H1 (cell line): ENCODE results near the gene PAX5. TPM values are rescaled to one million over a fixed set of nuclear protein-coding genes. Genes with fewer than 3 reads are reported as not detected.

ENCODE experiments used
- CTCF ChIA-PET: fragments of 300-600 bp; sonication (Branson Sonifier 250); formaldehyde crosslinking; loops from one replicate; lab custom pipeline; 2021; ENCODE audit not compliant: partially characterized antibody; lab: Charles Lee
- POLR2A ChIA-PET: fragments of 300-600 bp; sonication (Branson Sonifier 250); formaldehyde crosslinking; loops from one replicate; lab custom pipeline; 2021; ENCODE audit warnings: inconsistent platforms; ENCODE audit not compliant: partially characterized antibody; lab: Charles Lee
- DNase-seq, 2 experiments: peaks; one replicate each; pipeline versions ENCODE4 v3.0.0 to v3.0.0-alpha.2; 2010 to 2022; ENCODE audit warnings: low spot score in 2 of 2, low read depth in 1 of 2, mixed read lengths in 1 of 2
- FAIRE-seq: peaks from 2 replicates; lab custom pipeline; 2011; peaks lifted over from hg19 to GRCh38; lab: Jason Lieb, UNC
- H2AFZ ChIP-seq: 2 replicates; pipeline ENCODE4 v1.8.1; 2012; ENCODE audit warnings: low read length, inconsistent platforms
- H2AK5ac ChIP-seq: 2 replicates; pipeline ENCODE4 v1.6.1; 2013; ENCODE audit warnings: low read depth, low read length
- H2BK120ac ChIP-seq: replicated peaks from 2 replicates; pipeline ENCODE3; 2013; ENCODE audit warnings: low read depth, low read length, inconsistent platforms
- H2BK12ac ChIP-seq: 2 replicates; pipeline ENCODE4 v1.6.1; 2013; ENCODE audit warnings: low read depth, low read length
- H2BK15ac ChIP-seq: 2 replicates; pipeline ENCODE4 v1.6.1; 2013; ENCODE audit warnings: low read length
- H2BK20ac ChIP-seq: 2 replicates; pipeline ENCODE4 v1.6.1; 2013; ENCODE audit warnings: low read length
- H2BK5ac ChIP-seq: 2 replicates; pipeline ENCODE4 v1.6.1; 2013; ENCODE audit warnings: low read depth, low read length
- H3K14ac ChIP-seq: 2 replicates; pipeline ENCODE4 v1.6.1; 2013; ENCODE audit warnings: inconsistent platforms; ENCODE audit not compliant: insufficient read length
- H3K18ac ChIP-seq: 2 replicates; pipeline ENCODE4 v1.6.1; 2013; ENCODE audit warnings: low read length; ENCODE audit errors: extremely low read depth
- H3K23ac ChIP-seq: 2 replicates; pipeline ENCODE4 v1.6.1; 2013; ENCODE audit warnings: inconsistent platforms; ENCODE audit not compliant: insufficient read length
- H3K23me2 ChIP-seq: 2 replicates; pipeline ENCODE4 v1.6.1; 2013; ENCODE audit warnings: low read depth, low read length
- H3K27ac ChIP-seq: 2 replicates; pipeline ENCODE4 v1.6.1; 2011; ENCODE audit warnings: low read depth, low read length, inconsistent platforms
- H3K27me3 ChIP-seq, 4 experiments: replicated peaks in 1 of 4; 1 replicate in 1 of 4; 2 replicates in 3 of 4; pipeline versions ENCODE4 v1.6.1 to v1.8.1; 2011 to 2013; ENCODE audit warnings: low read length in 3 of 4, mild to moderate bottlenecking in 3 of 4, inconsistent platforms in 2 of 4, mixed read lengths in 2 of 4, moderate library complexity in 1 of 4; ENCODE audit not compliant: control insufficient read depth in 3 of 4, insufficient read depth in 3 of 4; ENCODE audit errors: extremely low read depth in 1 of 4
- H3K36me3 ChIP-seq, 4 experiments: 2 replicates each; pipeline versions ENCODE4 v1.6.1 to v1.8.1; 2011 to 2013; ENCODE audit warnings: mild to moderate bottlenecking in 4 of 4, low read length in 3 of 4, moderate library complexity in 2 of 4, control low read depth in 1 of 4, inconsistent platforms in 1 of 4; ENCODE audit not compliant: insufficient read depth in 4 of 4, control insufficient read depth in 2 of 4
- H3K4ac ChIP-seq: replicated peaks from 2 replicates; pipeline ENCODE3; 2013; ENCODE audit warnings: low read length, low read depth, mixed read lengths, inconsistent platforms; ENCODE audit not compliant: insufficient read length
- H3K4me1 ChIP-seq, 4 experiments: replicated peaks in 1 of 4; 1 replicate in 1 of 4; 2 replicates in 3 of 4; pipeline versions ENCODE4 v1.6.1 to v1.8.1; 2011 to 2013; ENCODE audit warnings: low read length in 3 of 4, inconsistent platforms in 2 of 4, mixed read lengths in 1 of 4; ENCODE audit not compliant: insufficient read depth in 4 of 4, control insufficient read depth in 3 of 4
- H3K4me2 ChIP-seq, 2 experiments: 2 replicates each; pipeline versions ENCODE4 v1.6.1 to v1.8.1; 2011 to 2013; ENCODE audit warnings: low read depth in 2 of 2, low read length in 2 of 2, control low read depth in 1 of 2, inconsistent platforms in 1 of 2, mild to moderate bottlenecking in 1 of 2; ENCODE audit not compliant: insufficient read depth in 1 of 2
- H3K4me3 ChIP-seq, 4 experiments: fragments of 200-600, 300-600 bp in 1 of 4; sonication (generic), shearing (Covaris generic), sonication (Bioruptor Twin) in 1 of 4; 2 replicates each; pipeline versions ENCODE4 v1.5.1 to v1.8.1; 2011 to 2016; ENCODE audit warnings: low read length in 4 of 4, low read depth in 3 of 4, control low read depth in 2 of 4, inconsistent platforms in 2 of 4, mild to moderate bottlenecking in 2 of 4, mixed read lengths in 1 of 4, moderate library complexity in 1 of 4; ENCODE audit not compliant: insufficient read depth in 2 of 4; ENCODE audit errors: extremely low read depth in 1 of 4
- H3K56ac ChIP-seq: replicated peaks from 2 replicates; pipeline ENCODE3; 2013; ENCODE audit warnings: low read depth, mild to moderate bottlenecking, mixed read lengths, low read length, inconsistent platforms; ENCODE audit not compliant: insufficient read length
- H3K79me1 ChIP-seq: 2 replicates; pipeline ENCODE4 v1.6.1; 2013; ENCODE audit warnings: low read depth, low read length, control low read depth
- H3K79me2 ChIP-seq, 2 experiments: 2 replicates each; pipeline versions ENCODE4 v1.6.1 to v1.8.1; 2012 to 2013; ENCODE audit warnings: low read length in 2 of 2, mild to moderate bottlenecking in 2 of 2, inconsistent platforms in 1 of 2; ENCODE audit not compliant: insufficient read depth in 2 of 2, control insufficient read depth in 1 of 2
- H3K9ac ChIP-seq, 4 experiments: replicated peaks in 1 of 4; 1 replicate in 1 of 4; 2 replicates in 3 of 4; pipeline versions ENCODE4 v1.6.1 to v1.8.1; 2011 to 2013; ENCODE audit warnings: low read depth in 3 of 4, low read length in 3 of 4, control low read depth in 2 of 4, mild to moderate bottlenecking in 2 of 4, moderate library complexity in 2 of 4, inconsistent platforms in 1 of 4; ENCODE audit errors: extremely low read depth in 1 of 4
- H3K9me3 ChIP-seq, 2 experiments: 2 replicates each; pipeline versions ENCODE4 v1.6.1 to v1.8.1; 2012 to 2013; ENCODE audit warnings: mild to moderate bottlenecking in 2 of 2, moderate library complexity in 2 of 2, control low read depth in 1 of 2, inconsistent platforms in 1 of 2, low read depth in 1 of 2, low read length in 1 of 2, mixed read lengths in 1 of 2; ENCODE audit not compliant: insufficient read depth in 2 of 2
- H4K20me1 ChIP-seq, 2 experiments: replicated peaks in 1 of 2; 2 replicates each; pipeline versions ENCODE3 to v1.8.1; 2011 to 2013; ENCODE audit warnings: inconsistent platforms in 2 of 2, low read length in 2 of 2, mild to moderate bottlenecking in 1 of 2; ENCODE audit not compliant: insufficient read depth in 2 of 2, control insufficient read depth in 1 of 2
- H4K5ac ChIP-seq: 2 replicates; pipeline ENCODE4 v1.6.1; 2013; ENCODE audit warnings: low read length, low read depth, mixed read lengths, inconsistent platforms; ENCODE audit not compliant: insufficient read length
- H4K8ac ChIP-seq: 2 replicates; pipeline ENCODE4 v1.8.0; 2013; ENCODE audit warnings: mild to moderate bottlenecking, moderate library complexity, low read length, inconsistent platforms; ENCODE audit not compliant: insufficient read depth; ENCODE audit errors: extremely low read depth
- H4K91ac ChIP-seq: replicated peaks from 2 replicates; pipeline ENCODE3; 2013; ENCODE audit warnings: low read length, mixed read lengths, inconsistent platforms; ENCODE audit not compliant: insufficient read length
- ASH2L ChIP-seq: fragments of 200-600, 300-600 bp; sonication (generic); IDR thresholded peaks from one replicate; pipeline ENCODE4 v1.7.1; 2017; ENCODE audit warnings: low read length
- BACH1 ChIP-seq: IDR thresholded peaks from 2 replicates; pipeline ENCODE4 v1.6.1; 2012; ENCODE audit warnings: low read length, improper control_type of control experiment
- CBX5 ChIP-seq: fragments of 300-800, 300-1000 bp; sonication (generic); IDR thresholded peaks from 2 replicates; pipeline ENCODE4 v1.7.1; 2016; ENCODE audit warnings: antibody characterized with exemption, low read length, low read depth
- CHD1 ChIP-seq: IDR thresholded peaks from 2 replicates; pipeline ENCODE4 v1.6.1; 2012; ENCODE audit warnings: low read depth, low read length, improper control_type of control experiment
- EP300 ChIP-seq, 2 experiments: IDR thresholded peaks; 1 replicate in 1 of 2; 2 replicates in 1 of 2; pipeline ENCODE4 v1.6.1; 2011 to 2012; ENCODE audit warnings: low read depth in 2 of 2, low read length in 2 of 2, mild to moderate bottlenecking in 2 of 2, borderline replicate concordance in 1 of 2, inconsistent platforms in 1 of 2, moderate library complexity in 1 of 2
- HDAC6 ChIP-seq: IDR thresholded peaks from one replicate; pipeline ENCODE4 v1.7.1; 2012; ENCODE audit warnings: low read depth, mild to moderate bottlenecking, inconsistent platforms, low read length, moderate library complexity
- KDM1A ChIP-seq: fragments of 200-600, 300-600 bp; sonication (generic); IDR thresholded peaks from 2 replicates; pipeline ENCODE4 v1.7.1; 2016; ENCODE audit warnings: mild to moderate bottlenecking, low read length, borderline replicate concordance
- MAFK ChIP-seq: IDR thresholded peaks from 2 replicates; pipeline ENCODE4 v1.6.1; 2012; ENCODE audit warnings: low read depth, mild to moderate bottlenecking, improper control_type of control experiment, low read length
- POLR2A ChIP-seq, 2 experiments: IDR thresholded peaks; 1 replicate in 1 of 2; 2 replicates in 1 of 2; pipeline ENCODE4 v1.6.1; 2011; ENCODE audit warnings: low read depth in 2 of 2, low read length in 2 of 2, mild to moderate bottlenecking in 2 of 2; ENCODE audit errors: control extremely low read depth in 1 of 2
- POU5F1 ChIP-seq: IDR thresholded peaks from 2 replicates; pipeline ENCODE4 v1.6.1; 2011; ENCODE audit warnings: low read depth, mild to moderate bottlenecking, low read length, moderate library complexity
- SIX5 ChIP-seq: IDR thresholded peaks from 2 replicates; pipeline ENCODE4 v1.6.1; 2011; ENCODE audit warnings: mild to moderate bottlenecking, low read depth, low read length
- SP4 ChIP-seq: IDR thresholded peaks from 2 replicates; pipeline ENCODE4 v1.6.1; 2012; ENCODE audit warnings: low read length, inconsistent platforms
- TAF1 ChIP-seq: IDR thresholded peaks from 2 replicates; pipeline ENCODE4 v1.6.1; 2011; ENCODE audit warnings: mild to moderate bottlenecking, low read depth, low read length
- YY1 ChIP-seq: IDR thresholded peaks from 2 replicates; pipeline ENCODE4 v1.6.1; 2011; ENCODE audit warnings: low read depth, mild to moderate bottlenecking, low read length
- WGBS, 2 experiments: shearing (Covaris generic) in 1 of 2; methylation state at CpG; one replicate each; pipeline versions ENCODE4 v1.1.6 to v1.1.7; 2013 to 2015; ENCODE audit warnings: low lambda C conversion rate in 2 of 2, mixed read lengths in 2 of 2, inconsistent platforms in 1 of 2, low coverage in 1 of 2, missing lambda C conversion rate in 1 of 2; ENCODE audit not compliant: insufficient replicate concordance in 2 of 2, insufficient coverage in 1 of 2, insufficient read length in 1 of 2; ENCODE audit errors: extremely low coverage in 1 of 2, missing lambda C conversion rate in 1 of 2; 5-methylcytosine and 5-hydroxymethylcytosine counted together
- polyA plus RNA-seq, 7 experiments: library from polyadenylated mRNA; depleted of rRNA in 3 of 7; stranded (reverse) in 5 of 7; unstranded in 2 of 7; fragments of >200 nt in 5 of 7; fragments of 200-250 nt in 2 of 7; gene quantifications; 1 replicate in 5 of 7; 2 replicates in 1 of 7; 4 replicates in 1 of 7; pipeline versions ENCODE4 v1.2.1 to v1.2.3, GENCODE V29; 2011 to 2013; ENCODE audit warnings: missing spikeins in 2 of 7, mixed read lengths in 2 of 7
- total RNA-seq: library from RNA; stranded (reverse); fragmentation: NEBNext Ultra II Directional; extraction: Animal tissue kit (Norgen Biotek cat#: 25700); gene quantifications from 2 replicates; pipeline ENCODE4 v1.2.1, GENCODE V29; 2021
- TF ChIP-seq, protein P1 (sequence below): IDR thresholded peaks from 2 replicates; pipeline ENCODE4 v1.6.1; 2011; ENCODE audit warnings: low read depth, mild to moderate bottlenecking, low read length; ENCODE audit not compliant: insufficient read depth

Gene PAX5
- total and polyA plus RNA-seq, 2 of the 8 experiments (the other 6 are each of a cell fraction or from before 2014, with no cell fraction given) = 0.29 to 0.43 TPM

DNA sequence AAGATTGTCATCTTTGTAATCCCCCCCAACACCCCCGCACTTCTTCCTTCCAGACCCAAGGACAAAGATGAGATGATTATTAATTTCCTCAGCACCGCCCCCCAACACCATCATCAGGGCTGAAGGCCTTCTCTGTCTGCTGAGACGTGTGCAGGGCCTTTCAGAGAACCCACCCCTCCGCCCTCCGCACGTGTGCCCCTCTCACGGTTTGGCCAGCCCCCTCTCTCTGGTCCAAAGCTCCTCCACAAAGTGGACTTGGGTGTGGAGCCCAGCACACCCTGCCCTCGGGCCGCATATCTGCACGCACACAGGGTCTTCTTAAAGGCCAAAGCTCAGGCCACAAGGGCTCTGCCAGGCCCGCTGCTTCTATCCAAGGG, 32.0 kb downstream of the PAX5 start:
- Histone ChIP-seq H3K79me1 (no peaks in the 10 kb centered on the region), H3K27me3 (peaks cover 15 to 50% (median 49%) of the 10 kb centered on the region in 4 experiments), H4K20me1 (no peaks in the 10 kb centered on the region), H3K18ac (no peak overlapping the region; the same call in 1 of the 2 replicates), H3K4ac (no peak overlapping the region), H2BK120ac (no peak overlapping the region), H3K4me2 (peak overlapping the region; percentile 72 to 80), H3K14ac (no peak overlapping the region), H3K23me2 (peaks cover 6% of the 10 kb centered on the region; the same call in 1 of the 2 replicates), H2BK15ac (no peak overlapping the region), H3K56ac (no peak overlapping the region), H2BK20ac (no peak overlapping the region), H2AK5ac (no peak overlapping the region), H3K9me3 (no peaks in the 10 kb centered on the region), H3K27ac (no peak overlapping the region), H4K91ac (no peak overlapping the region), H4K5ac (no peak overlapping the region), H2BK5ac (no peak overlapping the region), H4K8ac (no peak overlapping the region), H3K4me3 (peak overlapping the region; percentile 39 to 59 (median 44); a peak in 5 of 8 replicates), H3K79me2 (no peaks in the 10 kb centered on the region), H3K4me1 (peaks cover 0 to 8% (median 1%) of the 10 kb centered on the region in 4 experiments; a peak in 2 of 7 replicates), H2BK12ac (no peak overlapping the region), H3K9ac (no peak overlapping the region), H3K23ac (no peak overlapping the region), H3K36me3 (no peaks in the 10 kb centered on the region), H2AFZ (peak overlapping the region; percentile 35; the same call in 1 of the 2 replicates)
- 53% methylated on average over 11 of the region's 11 CpGs; no CpG with 5 or more reads in 1 of the 2 experiments for WGBS, 2 experiments
- TF ChIP-seq POLR2A (IDR thresholded peaks at IDR 0.05; ENCODE audit: control extremely low read depth in 1 of 2, low read depth in 2 of 2, low read length in 2 of 2) (no peak), HDAC6 (no peak), CBX5 (no peak), EP300 (IDR thresholded peaks at IDR 0.05; ENCODE audit: borderline replicate concordance in 1 of 2, low read depth in 2 of 2, low read length in 2 of 2) (no peak), SP4 (no peak), YY1 (no peak), CHD1 (no peak), KDM1A (no peak), ASH2L (no peak), POU5F1 (no peak), BACH1 (no peak), TAF1 (no peak), MAFK (no peak), SIX5 (no peak)
- TF ChIP-seq, protein P1, sequence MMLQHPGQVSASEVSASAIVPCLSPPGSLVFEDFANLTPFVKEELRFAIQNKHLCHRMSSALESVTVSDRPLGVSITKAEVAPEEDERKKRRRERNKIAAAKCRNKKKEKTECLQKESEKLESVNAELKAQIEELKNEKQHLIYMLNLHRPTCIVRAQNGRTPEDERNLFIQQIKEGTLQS = no peak
- DNase-seq (no peak), FAIRE-seq (no peak)
- ChIA-PET POLR2A (no interaction called here), CTCF (interaction anchor here (1.4 to 1.5 kb wide), 2 partner anchors 10 to 260 kb away, joined by 5 read pairs; no protein-coding TSS in a partner anchor)
